Right renal cortex interstitium (tissue), 3 donors: ENCODE data around the gene RIPOR3. TPM values are rescaled to one million over a fixed set of nuclear protein-coding genes. Genes with fewer than 3 reads are reported as not detected.
"Not testable (repeated sequence)": the region's sequence is repeated elsewhere in the genome, so short reads cannot be mapped to it uniquely, and the experiment has no call there.

Source experiments
- DNase-seq, 3 donors: peaks; one replicate each; pipeline ENCODE4 v3.0.0-alpha.2; 2013; ENCODE audit warnings: low read depth in 3 of 3, low spot score in 2 of 3
- polyA plus RNA-seq, 3 donors: library from polyadenylated mRNA; unstranded; fragments of 120-200 nt; gene quantifications; one replicate each; pipeline ENCODE4 v1.2.1, GENCODE V29; 2013; ENCODE audit not compliant: insufficient read length in 3 of 3

Gene RIPOR3
- polyA plus RNA-seq, 3 donors: 6.4 to 6.9 (median 6.5) TPM

DNA sequence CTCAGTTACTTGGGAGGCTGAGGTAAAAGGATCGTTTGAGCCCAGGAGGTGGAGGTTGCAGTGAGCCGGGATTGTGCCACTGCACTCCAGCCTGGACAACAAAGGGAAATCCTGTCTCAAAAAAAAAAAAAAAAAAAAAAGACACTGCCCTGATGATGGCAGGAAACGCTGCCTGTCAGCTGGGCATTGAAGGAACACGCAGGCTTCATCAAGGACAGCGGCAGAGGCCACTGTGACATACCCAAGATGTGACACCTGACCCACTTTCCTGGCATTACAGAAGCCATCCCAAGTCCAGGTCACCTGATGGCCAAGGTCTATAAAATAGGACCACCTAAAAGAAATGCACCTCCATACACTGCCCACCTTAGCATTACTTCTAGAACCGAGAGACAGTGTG, 75.9 kb downstream of the RIPOR3 start:
- no peak for DNase-seq

DNA sequence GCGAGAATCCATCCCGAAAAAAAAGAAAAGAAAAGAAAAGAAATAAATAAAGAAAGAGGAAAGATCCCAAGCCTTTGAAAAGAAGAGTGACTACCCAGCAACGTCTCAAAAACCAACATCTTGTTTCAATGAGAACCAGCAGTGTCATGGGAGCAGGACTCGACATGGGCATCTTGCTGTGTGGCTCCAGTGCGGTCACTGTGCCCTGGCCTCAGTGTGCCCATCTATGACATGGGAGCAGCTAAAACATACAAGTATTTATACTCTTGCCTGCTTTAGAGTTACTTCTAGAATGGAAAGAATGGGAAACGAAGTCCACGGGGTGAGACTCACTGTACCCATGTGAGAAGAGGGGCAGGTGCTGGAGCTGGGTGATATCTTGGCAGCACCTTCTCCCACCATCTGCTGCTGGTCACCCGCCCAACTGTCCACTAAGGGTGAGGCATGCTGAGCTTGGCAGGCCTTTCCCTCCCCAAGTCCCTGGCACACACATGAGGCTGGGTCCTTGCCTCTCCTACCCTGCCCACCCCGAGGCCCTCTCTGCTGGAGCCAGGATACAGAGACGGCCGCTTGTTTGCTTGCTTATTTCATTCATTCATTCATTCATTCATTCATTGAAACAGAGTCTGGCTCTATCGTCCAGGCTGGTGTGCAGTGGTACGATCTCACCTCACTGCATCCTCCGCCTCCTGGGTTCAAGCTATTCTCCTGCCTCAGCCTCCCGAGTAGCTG, 77.7 kb downstream of the RIPOR3 start:
- no peak for DNase-seq

GRCh38 chr20:50611128-50611810, 80.1 kb downstream of the RIPOR3 start:
- DNase-seq: no peak

DNA sequence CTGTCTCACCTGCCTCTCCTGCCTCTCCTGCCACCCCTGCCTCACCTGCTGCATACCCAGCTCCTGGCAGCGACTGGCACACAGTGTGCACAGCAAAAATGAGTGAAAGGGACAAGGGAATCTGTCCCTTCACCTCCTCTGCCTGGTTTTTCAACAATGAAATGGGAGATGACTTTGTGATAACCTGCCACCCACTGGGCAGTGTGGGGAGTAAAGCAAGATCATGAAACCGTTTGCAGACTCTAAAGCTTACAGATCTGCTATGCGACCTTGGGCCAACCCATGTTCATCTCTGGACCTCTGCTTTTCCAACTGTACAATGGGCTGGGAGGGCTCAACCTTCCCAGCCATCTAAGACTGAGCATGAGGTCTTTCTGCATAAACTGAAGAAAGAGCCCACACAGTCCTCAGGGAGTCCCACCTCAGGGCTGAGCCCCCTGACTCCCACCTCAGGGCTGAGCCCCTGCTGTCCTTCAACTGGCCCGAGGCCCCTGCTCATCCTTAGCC, 81.1 kb downstream of the RIPOR3 start:
- no peak for DNase-seq

DNA sequence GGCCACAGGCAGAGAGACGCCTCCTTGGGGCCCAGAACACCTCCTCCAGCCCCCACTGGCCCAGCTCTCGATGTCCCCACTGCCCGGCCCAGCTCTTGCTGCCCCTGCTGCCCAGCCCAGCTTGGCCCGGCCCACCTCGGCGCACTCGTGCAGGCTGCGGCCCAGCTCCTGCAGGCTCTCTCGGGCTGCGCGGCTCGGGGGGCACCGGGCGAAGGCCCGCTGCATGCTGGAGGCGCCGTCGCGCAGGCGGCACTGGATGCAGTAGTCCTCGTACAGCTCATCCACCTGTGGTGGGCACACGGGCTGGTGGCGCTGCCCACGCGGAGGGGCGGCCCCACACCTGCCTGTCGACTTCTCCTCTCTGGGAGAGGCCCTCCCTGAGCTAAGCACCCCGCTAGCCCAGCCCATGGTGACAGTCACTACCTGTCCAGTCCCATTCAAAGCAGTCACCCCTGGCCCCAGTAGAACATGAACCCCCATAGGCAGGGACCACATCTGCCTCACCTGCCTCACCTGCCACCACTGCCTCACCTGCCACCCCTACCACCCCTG, 81.8 kb downstream of the RIPOR3 start:
- DNase-seq: no peak

DNA sequence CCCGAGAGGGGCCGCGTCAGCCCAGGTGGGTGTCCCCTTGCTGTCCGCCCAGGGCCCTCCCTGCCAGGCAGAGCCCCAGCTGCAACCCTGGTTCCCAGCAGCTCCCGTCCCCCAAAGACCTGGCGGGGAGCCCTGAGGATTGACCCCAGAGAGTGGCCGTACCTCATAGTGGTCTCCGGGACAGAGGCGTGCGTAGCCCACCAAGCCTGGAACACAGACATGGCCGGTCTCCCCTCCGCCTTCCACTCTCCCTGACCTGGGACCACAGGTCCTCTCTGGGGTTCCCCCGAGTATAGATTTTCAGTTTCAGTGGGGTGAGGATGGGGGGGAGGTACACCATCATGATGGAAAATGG, 82.6 kb downstream of the RIPOR3 start:
- no peak for DNase-seq

GRCh38 chr20:50607850-50608749, 83.2 kb downstream of the RIPOR3 start:
- no peak for DNase-seq

- DNase-seq: no peak
These were observed 83.9 kb downstream of the RIPOR3 start for GRCh38 chr20:50607436-50607835.

DNA sequence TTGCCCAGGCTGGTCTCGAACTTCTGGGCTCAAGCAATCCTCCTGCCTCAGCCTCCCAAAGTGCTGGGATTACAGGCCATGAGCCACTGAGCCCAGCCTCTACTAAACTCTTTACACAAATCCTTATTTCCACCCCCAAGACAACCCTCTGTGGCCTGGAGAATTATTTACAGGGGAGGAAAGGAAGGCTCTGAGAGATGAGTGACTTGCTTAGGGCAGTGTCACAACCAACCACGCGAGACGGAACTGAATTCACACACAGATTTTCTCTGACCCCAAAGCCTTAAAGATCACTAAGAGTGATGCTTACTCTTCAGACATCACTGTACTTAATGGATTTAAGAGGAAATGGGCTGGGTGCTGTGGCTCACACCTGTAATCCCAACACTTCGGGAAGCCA, 86.2 kb downstream of the RIPOR3 start:
- no peak for DNase-seq

- DNase-seq: no peak
These were observed 86.9 kb downstream of the RIPOR3 start for GRCh38 chr20:50604451-50604850.

DNA sequence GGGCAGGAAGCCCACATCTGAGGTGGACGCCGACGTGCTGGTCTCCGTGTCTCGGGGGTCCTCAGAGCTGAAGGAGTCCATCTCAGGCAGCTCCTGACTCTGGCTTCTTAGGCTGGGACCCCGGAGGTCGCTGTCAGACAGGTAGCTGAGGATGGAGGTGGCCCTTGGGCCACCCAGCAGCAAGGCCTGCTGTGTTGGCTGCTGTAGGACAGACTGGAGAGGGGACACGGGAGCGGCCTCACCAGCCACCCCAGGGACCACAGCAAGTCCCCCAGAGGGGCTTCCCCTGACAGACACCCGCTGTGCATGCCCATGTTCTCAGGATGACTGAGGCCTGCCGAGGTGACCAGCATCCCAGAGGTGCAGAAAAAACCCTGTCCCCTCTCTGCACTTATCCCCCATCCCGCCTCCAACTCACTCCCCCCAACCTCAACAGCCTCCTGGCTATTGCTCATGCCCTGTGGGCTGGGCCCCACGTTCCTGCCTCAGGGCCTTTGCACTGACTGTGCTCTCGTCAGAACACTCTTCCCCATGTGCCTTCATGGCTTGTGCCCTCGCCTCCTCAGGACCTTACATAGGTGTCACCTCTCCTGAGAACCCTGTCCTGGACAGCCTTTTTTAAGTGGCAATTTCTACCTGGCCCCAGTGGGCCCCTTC, 88.8 kb downstream of the RIPOR3 start:
- DNase-seq: no peak

DNA sequence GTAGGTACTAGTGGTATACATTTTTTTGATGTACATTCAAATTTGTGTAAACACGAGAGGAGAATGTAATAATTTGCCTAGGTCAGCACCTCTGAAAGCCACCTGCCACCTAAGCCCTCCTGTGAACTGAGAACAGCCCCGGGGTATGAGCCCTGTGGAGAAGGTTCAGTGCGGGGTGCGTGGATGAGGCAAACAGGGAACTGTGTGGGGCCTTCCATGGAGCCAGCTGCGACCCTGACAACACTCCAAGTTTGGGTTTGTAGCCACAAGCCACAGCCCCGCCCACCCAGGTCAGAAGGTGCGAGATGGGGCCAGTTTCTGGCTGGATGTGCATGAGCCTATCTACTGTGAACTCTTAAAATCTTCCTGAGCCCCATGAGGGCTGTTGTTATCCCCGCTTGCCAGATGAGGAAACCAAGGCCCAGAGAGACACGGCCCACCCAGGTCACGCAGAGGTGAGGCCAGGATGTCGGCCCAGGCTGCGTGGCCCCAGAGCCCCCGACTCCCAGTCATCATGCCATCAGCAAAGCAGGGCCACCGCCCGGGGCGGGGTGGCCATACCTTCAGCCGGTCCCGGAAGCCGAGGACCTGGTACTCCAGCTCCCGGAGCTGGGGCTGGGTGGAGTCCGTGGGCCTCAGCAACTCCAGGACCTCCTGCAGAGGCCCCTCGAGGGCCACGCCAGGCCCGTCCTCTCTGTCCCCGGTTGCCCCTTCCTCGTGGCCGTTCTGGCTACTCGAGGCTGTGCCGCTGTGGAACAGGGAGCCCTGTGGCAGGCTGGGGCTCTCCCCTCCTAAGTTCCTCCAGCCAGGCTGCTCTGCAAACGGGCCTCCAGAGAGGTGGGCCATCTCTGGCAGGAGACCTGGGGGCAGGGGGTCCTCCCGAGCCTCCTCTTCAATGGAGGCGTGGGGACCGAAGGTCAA, 89.6 kb downstream of the RIPOR3 start:
- no peak for DNase-seq

DNA sequence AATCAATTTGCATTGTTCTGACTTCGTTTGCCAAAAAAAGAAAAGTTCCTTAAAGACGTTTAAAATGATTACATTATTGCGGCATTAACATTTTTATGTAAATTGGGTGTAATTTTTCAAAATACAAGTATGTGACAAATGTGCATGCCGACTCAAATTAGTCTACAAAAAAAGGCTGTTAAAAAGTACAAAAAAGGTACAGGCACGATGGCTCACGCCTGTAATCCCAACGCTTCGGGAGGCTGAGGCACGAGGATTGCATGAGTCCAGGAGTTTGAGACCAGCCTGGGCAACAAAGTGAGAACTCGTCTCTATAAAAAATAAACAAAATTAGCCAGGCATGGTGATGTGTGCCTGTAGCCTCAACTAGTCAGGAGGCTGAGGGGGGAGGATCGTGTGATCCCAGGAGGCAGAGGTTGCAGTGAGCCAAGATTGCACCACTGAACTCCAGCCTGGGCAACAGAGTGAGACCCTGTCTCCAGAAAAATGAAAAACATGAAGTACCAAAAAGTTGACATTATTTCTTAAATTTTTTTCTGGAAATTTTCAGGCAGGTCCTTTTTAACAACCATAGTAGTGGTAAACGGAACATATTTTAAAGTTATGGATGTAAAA, 91.0 kb downstream of the RIPOR3 start:
- DNase-seq: no peak

DNA sequence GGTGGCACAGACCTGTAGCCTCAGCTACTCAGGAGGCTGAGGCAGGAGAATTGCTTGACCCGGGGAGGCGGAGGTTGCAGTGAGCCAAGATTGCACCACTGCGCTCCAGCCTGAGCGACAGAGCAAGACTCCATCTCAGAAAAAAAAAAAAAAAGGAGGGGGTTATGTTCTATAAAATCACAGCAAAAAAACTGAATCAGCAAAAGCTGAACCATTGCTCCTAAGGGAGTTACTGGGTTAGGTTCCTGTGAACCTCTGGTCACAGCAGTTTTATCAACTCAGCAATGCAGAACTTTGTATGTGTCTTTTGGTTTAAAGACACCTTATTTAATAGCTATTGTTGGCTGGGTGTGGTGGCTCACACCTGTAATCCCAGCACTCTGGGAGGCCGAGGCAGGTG, 92.6 kb downstream of the RIPOR3 start:
- DNase-seq: not testable (repeated sequence)

DNA sequence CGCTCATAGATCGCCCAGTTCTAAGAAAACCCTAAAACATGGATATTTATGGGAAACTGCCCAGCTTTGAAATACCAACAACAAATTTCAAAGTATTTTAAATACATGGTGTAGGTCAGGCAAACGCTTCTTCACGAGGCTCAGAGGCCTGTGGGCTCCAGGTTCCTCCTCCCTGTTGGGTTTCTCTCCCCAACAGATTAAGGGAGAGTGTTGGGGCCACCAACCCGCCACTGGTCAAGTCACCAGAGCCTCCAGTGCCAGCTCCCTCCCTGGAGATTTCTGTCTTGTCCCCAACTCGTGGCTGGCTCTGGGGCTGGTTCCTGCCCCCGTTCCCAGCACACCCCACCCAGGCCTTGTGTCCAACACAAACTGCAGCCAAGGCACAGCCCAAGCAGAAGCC, 93.3 kb downstream of the RIPOR3 start:
- DNase-seq: no peak

- no peak for DNase-seq
These were observed 93.9 kb downstream of the RIPOR3 start for GRCh38 chr20:50597406-50597969.

DNA sequence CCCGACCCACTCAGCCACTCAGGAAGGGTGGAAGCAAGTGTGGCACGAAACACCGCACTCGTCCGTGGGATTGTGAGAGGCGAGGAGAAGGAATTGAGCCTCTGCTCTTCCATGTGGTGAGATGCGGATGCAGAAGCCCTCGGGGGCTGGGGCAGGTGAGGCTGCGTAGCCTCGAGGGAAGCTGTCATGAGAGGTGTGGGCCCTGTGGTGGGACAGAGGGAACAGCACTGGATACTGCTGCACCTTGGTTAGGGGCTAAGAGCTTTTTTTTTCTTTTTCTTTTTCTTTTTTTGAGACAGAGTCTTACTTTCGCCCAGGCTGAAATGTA, 94.7 kb downstream of the RIPOR3 start:
- DNase-seq: no peak

- DNase-seq: no peak
These were observed 95.2 kb downstream of the RIPOR3 start for GRCh38 chr20:50595988-50596693.
